PC-3 (cell line): Measurements from ENCODE around the gene CD163L1. TPM values are rescaled to one million over a fixed set of nuclear protein-coding genes. Genes with fewer than 3 reads are reported as not detected.

ENCODE experiments used
- ATAC-seq: fragments of 200-7000 bp; cut with Tn5 transposase; 2 replicates; pipeline ENCODE4 v1.9.1; 2020; ENCODE audit warnings: mild to moderate bottlenecking, moderate library complexity
- BruUV-seq: library from RNA; stranded (reverse); fragments of 400-500 nt; replicated peaks from 2 replicates; lab custom pipeline; 2021; lab: Mats Ljungman, UMichigan
- CTCF ChIA-PET: fragments of 300-600 bp; sonication (Branson Sonifier 250); formaldehyde crosslinking; loops from one replicate; lab custom pipeline; 2022; ENCODE audit warnings: antibody characterized with exemption; lab: Charles Lee
- POLR2A ChIA-PET: fragments of 300-600 bp; sonication (Branson Sonifier 250); formaldehyde crosslinking; loops from one replicate; lab custom pipeline; 2022; ENCODE audit warnings: antibody characterized with exemption; ENCODE audit not compliant: unreplicated experiment; lab: Charles Lee
- DNase-seq: peaks from one replicate; pipeline ENCODE4 v3.0.0-alpha.2; 2015
- H2AFZ ChIP-seq: fragments of 300-600 bp; sonication (generic); 2 replicates; pipeline ENCODE4 v1.6.0; 2016; ENCODE audit warnings: antibody characterized with exemption, low read length
- H3F3A ChIP-seq: fragments of 300-600 bp; sonication (generic); one replicate; pipeline ENCODE4 v1.6.0; 2017; ENCODE audit warnings: antibody characterized with exemption, low read length, control low read depth, mild to moderate bottlenecking; ENCODE audit not compliant: unreplicated experiment
- H3K27ac ChIP-seq: fragments of 300-600 bp; sonication (generic); 2 replicates; pipeline ENCODE4 v1.5.1; 2016; ENCODE audit warnings: mild to moderate bottlenecking, low read length
- H3K27me3 ChIP-seq: fragments of 300-600 bp; sonication (generic); 2 replicates; pipeline ENCODE4 v1.6.1; 2016; ENCODE audit warnings: low read length, mixed read lengths
- H3K36me3 ChIP-seq: fragments of 300-600 bp; sonication (generic); 2 replicates; pipeline ENCODE4 v1.6.1; 2016; ENCODE audit warnings: low read depth, mixed run types, low read length, mixed read lengths
- H3K4me1 ChIP-seq: fragments of 300-600 bp; sonication (generic); 2 replicates; pipeline ENCODE4 v1.5.1; 2016; ENCODE audit warnings: low read length; ENCODE audit not compliant: insufficient read depth
- H3K4me2 ChIP-seq: fragments of 300-600 bp; sonication (generic); 2 replicates; pipeline ENCODE4 v1.6.0; 2016; ENCODE audit warnings: low read length
- H3K4me3 ChIP-seq: fragments of 300-600 bp; sonication (generic); 2 replicates; pipeline ENCODE4 v1.5.1; 2016; ENCODE audit warnings: mild to moderate bottlenecking, low read length, mixed read lengths
- H3K79me2 ChIP-seq: fragments of 300-600 bp; sonication (generic); 2 replicates; pipeline ENCODE4 v1.6.1; 2017; ENCODE audit warnings: low read length, mixed read lengths
- H3K9ac ChIP-seq: fragments of 300-600 bp; sonication (generic); 2 replicates; pipeline ENCODE4 v1.6.0; 2016; ENCODE audit warnings: mild to moderate bottlenecking, low read length
- H3K9me2 ChIP-seq: fragments of 300-600 bp; sonication (generic); replicated peaks from 2 replicates; pipeline ENCODE4 v1.6.1; 2016; ENCODE audit warnings: mixed run types, low read length, mixed read lengths
- H3K9me3 ChIP-seq: fragments of 300-600 bp; sonication (generic); 2 replicates; pipeline ENCODE4 v1.6.1; 2016; ENCODE audit warnings: low read length, mixed read lengths
- H4K20me1 ChIP-seq: fragments of 300-600 bp; sonication (generic); 2 replicates; pipeline ENCODE4 v1.6.1; 2016; ENCODE audit warnings: low read length, mixed read lengths
- EZH2 ChIP-seq: fragments of 300-600 bp; sonication (generic); IDR thresholded peaks from one replicate; pipeline ENCODE4 v1.6.1; 2017; ENCODE audit warnings: antibody characterized with exemption, mild to moderate bottlenecking, low read length; ENCODE audit not compliant: unreplicated experiment
- EZH2phosphoT487 ChIP-seq: fragments of 300-600 bp; sonication (generic); IDR thresholded peaks from 2 replicates; pipeline ENCODE4 v1.6.1; 2018; ENCODE audit warnings: mild to moderate bottlenecking, antibody characterized with exemption, low read length, borderline replicate concordance
- intact Hi-C: fragments of 100-400 bp; cut with micrococcal nuclease; formaldehyde crosslinking; loops from 2 replicates; pipeline ENCODE4 v1.9.0; 2023
- total RNA-seq: library from RNA; depleted of rRNA; stranded (reverse); fragments of >200 nt; gene quantifications from 2 replicates; pipeline ENCODE4 v1.2.3, GENCODE V29; 2014
- TF ChIP-seq, protein P1 (sequence below): fragments of 300-600 bp; sonication (generic); conservative IDR thresholded peaks from 2 replicates; pipeline ENCODE4 v1.5.1; 2017; ENCODE audit warnings: antibody characterized with exemption, low read depth, mild to moderate bottlenecking, low read length

CD163L1 gene
- total RNA-seq, 1 experiment from 2014 or later, result 0.66 TPM

DNA sequence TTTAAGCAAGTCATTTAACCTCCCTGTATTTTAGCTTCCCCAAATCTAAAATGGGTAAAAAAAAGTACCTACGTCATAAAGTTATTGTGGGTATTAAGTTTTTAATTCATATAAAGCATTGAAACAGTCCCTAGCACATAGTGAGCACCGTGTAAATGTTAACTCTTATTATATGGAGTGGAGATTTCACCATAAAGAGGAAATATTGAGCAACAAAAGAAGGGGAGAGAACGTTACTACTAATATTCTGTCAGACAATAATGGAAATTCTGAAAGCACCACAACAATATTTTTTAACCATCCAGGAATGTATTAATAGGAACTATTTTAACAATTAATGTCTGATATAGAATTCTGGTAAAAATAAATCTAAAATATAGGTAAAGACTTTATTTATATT lies 7.8 kb upstream of the CD163L1 start:
- Histone ChIP-seq H3K79me2 (no peaks in the 10 kb centered on the region), H3K9me3 (no peaks in the 10 kb centered on the region), H4K20me1 (no peaks in the 10 kb centered on the region), H2AFZ (no peak overlapping the region), H3K4me3 (no peak overlapping the region), H3K9me2 (no peaks in the 10 kb centered on the region), H3K9ac (no peak overlapping the region), H3K36me3 (no peaks in the 10 kb centered on the region), H3K4me1 (no peaks in the 10 kb centered on the region), H3K27ac (no peak overlapping the region), H3F3A (no peaks in the 10 kb centered on the region), H3K4me2 (no peak overlapping the region), H3K27me3 (no peaks in the 10 kb centered on the region)
- ATAC-seq, result no peak
- CTCF ChIA-PET, result no interaction called here
- POLR2A ChIA-PET, result no interaction called here
- no TSS peak for BruUV-seq
- no peak for TF ChIP-seq EZH2phosphoT487
- TF ChIP-seq, protein P1, sequence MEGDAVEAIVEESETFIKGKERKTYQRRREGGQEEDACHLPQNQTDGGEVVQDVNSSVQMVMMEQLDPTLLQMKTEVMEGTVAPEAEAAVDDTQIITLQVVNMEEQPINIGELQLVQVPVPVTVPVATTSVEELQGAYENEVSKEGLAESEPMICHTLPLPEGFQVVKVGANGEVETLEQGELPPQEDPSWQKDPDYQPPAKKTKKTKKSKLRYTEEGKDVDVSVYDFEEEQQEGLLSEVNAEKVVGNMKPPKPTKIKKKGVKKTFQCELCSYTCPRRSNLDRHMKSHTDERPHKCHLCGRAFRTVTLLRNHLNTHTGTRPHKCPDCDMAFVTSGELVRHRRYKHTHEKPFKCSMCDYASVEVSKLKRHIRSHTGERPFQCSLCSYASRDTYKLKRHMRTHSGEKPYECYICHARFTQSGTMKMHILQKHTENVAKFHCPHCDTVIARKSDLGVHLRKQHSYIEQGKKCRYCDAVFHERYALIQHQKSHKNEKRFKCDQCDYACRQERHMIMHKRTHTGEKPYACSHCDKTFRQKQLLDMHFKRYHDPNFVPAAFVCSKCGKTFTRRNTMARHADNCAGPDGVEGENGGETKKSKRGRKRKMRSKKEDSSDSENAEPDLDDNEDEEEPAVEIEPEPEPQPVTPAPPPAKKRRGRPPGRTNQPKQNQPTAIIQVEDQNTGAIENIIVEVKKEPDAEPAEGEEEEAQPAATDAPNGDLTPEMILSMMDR, result no peak
- no peak for DNase-seq
- intact Hi-C loops, result no loop called here

DNA sequence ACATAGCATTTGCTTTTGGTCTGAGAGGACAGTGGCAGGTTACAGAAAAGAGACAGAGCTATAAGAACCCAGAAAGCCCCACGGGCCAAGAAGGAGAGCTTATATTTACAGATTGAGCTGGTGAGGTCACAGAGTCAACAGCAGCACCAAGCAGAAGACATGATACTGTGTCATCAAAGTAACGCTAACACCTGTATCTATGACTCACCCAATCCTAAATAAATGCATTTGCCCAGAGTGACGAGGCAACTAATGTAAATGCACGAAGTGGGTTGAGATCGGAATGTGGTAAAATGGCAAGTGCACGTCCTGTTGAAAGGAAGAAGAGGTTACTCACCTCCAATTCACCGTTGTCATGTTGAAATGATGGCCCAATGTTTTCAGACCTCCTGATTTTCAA lies 6.7 kb upstream of the CD163L1 start:
- Histone ChIP-seq H3F3A (no peaks in the 10 kb centered on the region), H3K36me3 (no peaks in the 10 kb centered on the region), H3K4me3 (no peak overlapping the region), H2AFZ (no peak overlapping the region), H3K4me1 (no peaks in the 10 kb centered on the region), H3K9me3 (no peaks in the 10 kb centered on the region), H4K20me1 (no peaks in the 10 kb centered on the region), H3K79me2 (no peaks in the 10 kb centered on the region), H3K27ac (no peak overlapping the region), H3K9me2 (no peaks in the 10 kb centered on the region), H3K9ac (no peak overlapping the region), H3K27me3 (no peaks in the 10 kb centered on the region), H3K4me2 (no peak overlapping the region)
- intact Hi-C loops, result no loop called here
- POLR2A ChIA-PET, result no interaction called here
- peak; percentile 62 for DNase-seq
- no TSS peak for BruUV-seq
- CTCF ChIA-PET, result no interaction called here
- TF ChIP-seq EZH2phosphoT487 (no peak), EZH2 (no peak)
- TF ChIP-seq, protein P1, result no peak
- no peak for ATAC-seq

DNA sequence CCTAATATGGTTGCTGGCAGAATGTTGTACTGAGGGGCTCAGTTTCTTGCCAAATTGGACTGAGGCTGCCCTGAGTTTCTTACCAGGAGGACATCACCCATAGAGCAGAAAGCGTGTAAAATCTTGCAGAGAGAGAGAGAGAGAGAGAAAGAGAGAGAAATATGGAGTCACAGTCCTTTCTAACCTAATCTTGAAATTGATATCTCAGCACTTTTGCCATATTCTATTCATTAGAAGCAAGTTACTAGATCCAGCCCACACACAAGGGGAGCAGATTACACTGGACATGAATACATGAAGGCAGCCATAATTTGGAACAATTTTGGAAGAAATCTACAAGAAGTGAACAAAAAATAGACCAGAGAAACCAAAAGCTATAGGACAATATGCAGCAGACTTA lies 4.1 kb upstream of the CD163L1 start:
- CTCF ChIA-PET, result no interaction called here
- Histone ChIP-seq H3K79me2 (no peaks in the 10 kb centered on the region), H3K27ac (no peak overlapping the region), H3F3A (no peaks in the 10 kb centered on the region), H2AFZ (no peak overlapping the region), H3K9me3 (no peaks in the 10 kb centered on the region), H3K4me1 (no peaks in the 10 kb centered on the region), H3K36me3 (no peaks in the 10 kb centered on the region), H3K4me2 (no peak overlapping the region), H3K4me3 (no peak overlapping the region), H4K20me1 (no peaks in the 10 kb centered on the region), H3K9ac (no peak overlapping the region), H3K9me2 (no peaks in the 10 kb centered on the region), H3K27me3 (no peaks in the 10 kb centered on the region)
- no peak for TF ChIP-seq EZH2
- TF ChIP-seq EZH2phosphoT487, result no peak
- TF ChIP-seq, protein P1, result no peak
- intact Hi-C loops, result no loop called here
- ATAC-seq (no peak), DNase-seq (no peak)
- POLR2A ChIA-PET, result no interaction called here
- no TSS peak for BruUV-seq
